Glutamatergic neuron (in vitro differentiated cells): ENCODE results near the gene FANCL. TPM values are rescaled to one million over a fixed set of nuclear protein-coding genes. Genes with fewer than 3 reads are reported as not detected.
A peak's percentile ranks its signal among the peaks of the same experiment; 100 is the strongest.
"Not testable (repeated sequence)": the region's sequence is repeated elsewhere in the genome, so short reads cannot be mapped to it uniquely, and the experiment has no call there.

Experiments
- DNase-seq: peaks from one replicate; pipeline ENCODE4 v3.0.0; 2022
- H3K27ac Mint-ChIP-seq: one replicate; pipeline ENCODE4 v1.8.0; 2020; ENCODE audit warnings: mild to moderate bottlenecking, mixed read lengths, inconsistent platforms; ENCODE audit not compliant: unreplicated experiment
- H3K27me3 Mint-ChIP-seq: one replicate; pipeline ENCODE4 v1.8.0; 2020; ENCODE audit warnings: mild to moderate bottlenecking, moderate library complexity, mixed read lengths, inconsistent platforms; ENCODE audit not compliant: unreplicated experiment
- H3K36me3 Mint-ChIP-seq: one replicate; pipeline ENCODE4 v1.8.0; 2020; ENCODE audit warnings: mild to moderate bottlenecking, mixed read lengths, inconsistent platforms; ENCODE audit not compliant: unreplicated experiment
- H3K4me1 Mint-ChIP-seq: one replicate; pipeline ENCODE4 v1.8.0; 2020; ENCODE audit warnings: mild to moderate bottlenecking, low read depth, mixed read lengths, inconsistent platforms; ENCODE audit not compliant: unreplicated experiment
- H3K4me3 Mint-ChIP-seq: one replicate; pipeline ENCODE4 v1.8.0; 2020; ENCODE audit warnings: mild to moderate bottlenecking, mixed read lengths, inconsistent platforms; ENCODE audit not compliant: unreplicated experiment
- H3K9me3 Mint-ChIP-seq: one replicate; pipeline ENCODE4 v1.8.0; 2020; ENCODE audit warnings: mild to moderate bottlenecking, moderate library complexity, mixed read lengths, inconsistent platforms; ENCODE audit not compliant: unreplicated experiment
- CTCF ChIP-seq: fragments of 200-600 bp; sonication (generic); IDR thresholded peaks from one replicate; pipeline ENCODE4 v1.5.0; 2021; ENCODE audit not compliant: partially characterized antibody, unreplicated experiment
- total RNA-seq: library from RNA; stranded (reverse); fragmentation: NEBNext Ultra II Directional; extraction: Animal tissue kit (Norgen Biotek cat#: 25700); gene quantifications from one replicate; pipeline ENCODE4 v1.2.1, GENCODE V29; 2021; ENCODE audit not compliant: unreplicated experiment

The FANCL gene
- total RNA-seq, 1 donor from 2014 or later, result 16.5 TPM

- TF ChIP-seq CTCF, result no peak
- H3K4me3 Mint-ChIP-seq, result no peak overlapping the region
- H3K9me3 Mint-ChIP-seq, result no peaks in the 10 kb centered on the region
- H3K36me3 Mint-ChIP-seq, result no peaks in the 10 kb centered on the region
- DNase-seq, result no peak
- peaks cover 4% of the 10 kb centered on the region for H3K27me3 Mint-ChIP-seq
- no peaks in the 10 kb centered on the region for H3K4me1 Mint-ChIP-seq
- H3K27ac Mint-ChIP-seq, result no peak overlapping the region
Measured at GRCh38 chr2:58122040-58122439, 119.1 kb downstream of the FANCL start.

- H3K36me3 Mint-ChIP-seq, result no peaks in the 10 kb centered on the region
- no peaks in the 10 kb centered on the region for H3K9me3 Mint-ChIP-seq
- no peak for TF ChIP-seq CTCF
- H3K27me3 Mint-ChIP-seq, result peaks cover 4% of the 10 kb centered on the region
- H3K4me3 Mint-ChIP-seq, result no peak overlapping the region
- DNase-seq, result no peak
- H3K27ac Mint-ChIP-seq, result no peak overlapping the region
- H3K4me1 Mint-ChIP-seq, result no peaks in the 10 kb centered on the region
Measured at GRCh38 chr2:58120626-58121229, 120.4 kb downstream of the FANCL start.

DNA sequence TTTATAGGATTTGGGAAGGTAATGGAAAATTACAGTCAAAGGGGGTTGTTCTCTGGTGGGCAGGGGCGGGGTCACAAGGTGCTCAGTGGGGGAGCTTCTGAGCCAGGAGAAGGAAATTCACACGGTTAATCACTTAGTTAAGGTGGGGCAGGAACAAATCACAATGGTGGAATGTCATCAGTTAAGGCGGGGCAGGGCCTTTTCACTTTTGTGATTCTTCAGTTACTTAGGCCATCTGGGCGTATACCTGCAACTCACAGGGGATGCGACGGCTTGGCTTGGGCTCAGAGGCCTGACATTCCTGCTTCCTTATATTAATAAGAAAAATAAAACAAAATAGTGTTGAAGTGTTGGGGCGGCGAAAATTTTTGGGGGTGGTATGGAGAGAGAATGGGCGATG, 127.6 kb downstream of the FANCL start:
- not testable (repeated sequence) for H3K36me3 Mint-ChIP-seq, DNase-seq

DNA sequence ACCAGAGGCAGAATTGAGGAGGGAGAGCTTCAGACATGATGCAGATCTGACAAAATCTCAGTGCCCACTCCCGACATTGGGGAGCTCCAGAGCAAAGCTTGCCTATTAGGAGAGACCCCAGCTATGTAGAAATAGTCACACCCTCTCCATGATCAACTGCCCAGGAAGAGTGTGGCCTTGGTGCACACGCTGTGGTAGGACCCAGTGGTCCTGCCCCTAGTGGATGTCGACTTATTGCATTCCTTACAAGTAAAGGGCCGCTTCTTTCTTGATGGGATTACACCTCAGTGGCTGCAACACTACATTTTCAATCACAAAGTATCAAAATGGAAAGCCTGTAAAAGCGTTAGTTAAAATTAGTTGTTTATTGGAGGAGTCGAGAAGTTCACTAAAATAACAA, 130.4 kb downstream of the FANCL start:
- Mint-ChIP-seq H3K27me3 (no peaks in the 10 kb centered on the region), H3K4me1 (peaks cover 5% of the 10 kb centered on the region), H3K4me3 (no peak overlapping the region), H3K9me3 (no peaks in the 10 kb centered on the region), H3K36me3 (no peaks in the 10 kb centered on the region), H3K27ac (no peak overlapping the region)
- DNase-seq, result no peak
- TF ChIP-seq CTCF, result peak; percentile 24

More for the DNA sequence above, 127.6 kb downstream of the FANCL start:
- not testable (repeated sequence) for H3K27me3 Mint-ChIP-seq, H3K9me3 Mint-ChIP-seq, H3K4me3 Mint-ChIP-seq, H3K27ac Mint-ChIP-seq, H3K4me1 Mint-ChIP-seq

DNA sequence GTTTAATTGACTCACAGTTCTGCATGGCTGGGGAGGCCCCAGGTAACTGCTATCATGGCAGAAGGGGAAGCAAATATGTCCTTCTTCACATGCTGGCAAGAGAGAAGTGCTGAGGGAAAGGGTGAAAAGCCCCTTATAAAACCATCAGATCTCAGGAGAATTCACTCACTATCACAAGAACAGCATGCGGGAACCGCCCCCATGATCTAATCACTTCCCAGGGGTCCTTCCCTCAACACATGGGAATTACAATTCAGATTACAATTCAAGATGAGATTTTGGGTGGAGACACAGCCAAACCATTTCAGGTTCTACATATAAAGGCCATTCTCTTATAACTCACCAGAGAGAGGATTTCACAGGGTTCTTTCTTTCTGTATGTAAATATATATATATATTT, 131.6 kb downstream of the FANCL start:
- Mint-ChIP-seq H3K36me3 (no peaks in the 10 kb centered on the region), H3K27ac (no peak overlapping the region)

More for the DNA sequence above, 131.6 kb downstream of the FANCL start:
- Mint-ChIP-seq H3K4me3 (no peak overlapping the region), H3K27me3 (no peaks in the 10 kb centered on the region), H3K9me3 (no peaks in the 10 kb centered on the region), H3K4me1 (no peaks in the 10 kb centered on the region)
- no peak for DNase-seq
- no peak for TF ChIP-seq CTCF

Other genes starting within 250 kb of the FANCL start
- gene VRK2, start 194.5 kb downstream of the FANCL start, total RNA-seq, result 7.2 TPM